ENCODE measurements around the gene SKP1. TPM values are rescaled to one million over a fixed set of nuclear protein-coding genes. Genes with fewer than 3 reads are reported as not detected.

Gene SKP1
- total RNA-seq, 1 donor from 2014 or later = 399 TPM

DNA sequence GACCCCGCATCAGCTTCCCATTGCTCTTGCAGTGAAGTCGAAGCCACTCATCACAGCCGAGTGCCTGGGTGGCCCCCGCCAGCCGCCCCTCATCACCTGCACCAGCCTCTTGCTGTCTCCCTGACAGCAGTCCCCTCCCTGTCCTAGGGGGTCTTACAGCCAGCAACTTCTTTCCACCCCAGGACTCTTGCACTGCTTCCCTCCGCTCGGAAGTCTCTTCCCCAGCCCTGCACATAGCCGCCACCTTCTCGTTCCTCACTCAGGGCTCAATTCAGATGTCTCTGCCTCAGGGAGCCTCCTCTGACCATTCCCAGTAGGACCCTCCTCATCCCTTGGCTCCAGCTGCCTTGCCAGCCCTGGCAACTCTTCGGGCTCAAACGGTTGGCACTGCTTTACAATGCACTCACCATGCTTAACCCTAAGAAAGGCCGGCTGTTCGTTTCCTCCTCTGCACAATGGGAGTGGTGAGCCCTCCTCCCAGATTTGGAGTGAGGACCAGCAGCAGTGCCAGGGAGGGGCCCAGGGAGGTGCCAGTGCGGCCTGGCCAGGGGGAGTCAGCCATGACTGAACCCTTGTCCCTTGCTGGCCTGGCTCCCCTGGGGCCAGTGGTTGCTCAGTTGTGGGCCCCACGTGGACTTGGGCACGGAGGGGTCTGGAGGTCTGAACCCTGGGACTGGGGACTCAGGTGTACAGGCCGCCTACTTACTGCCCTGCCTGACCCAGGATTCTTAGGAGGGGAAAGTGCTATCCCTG is 56.2 kb downstream of the SKP1 start:
- FAIRE-seq = no peak
- no peak overlapping the region for H3K4me3 ChIP-seq (ENCODE audit: insufficient read depth, low read depth, low read length)

GRCh38 chr5:134119720-134120119 is 57.0 kb downstream of the SKP1 start:
- Histone ChIP-seq H3K4me3 (ENCODE audit: insufficient read depth, low read depth, low read length) (no peak overlapping the region), H3K9ac (ENCODE audit: low read length) (no peak overlapping the region), H3K27ac (ENCODE audit: low read depth, low read length) (no peak overlapping the region), H3K4me2 (ENCODE audit: low read length) (no peak overlapping the region), H3K79me2 (ENCODE audit: insufficient read depth, low read length) (peaks cover 6% of the 10 kb centered on the region), H3K4me1 (ENCODE audit: insufficient read depth, low read length) (peaks cover 21% of the 10 kb centered on the region), H3K9me3 (ENCODE audit: insufficient read depth, low read depth, low read length) (no peaks in the 10 kb centered on the region), H2AFZ (ENCODE audit: low read depth, low read length) (no peak overlapping the region), H3K27me3 (ENCODE audit: insufficient read depth, low read length) (no peaks in the 10 kb centered on the region), H4K20me1 (ENCODE audit: insufficient read depth, low read length) (peaks cover 38% of the 10 kb centered on the region), H3K36me3 (ENCODE audit: insufficient read depth, low read length) (peaks cover 9% of the 10 kb centered on the region)
- no peak overlapping the region for H3K4me3 Mint-ChIP-seq (ENCODE audit: unreplicated experiment)
- peaks cover 3% of the 10 kb centered on the region for H3K36me3 Mint-ChIP-seq (ENCODE audit: low read depth, unreplicated experiment)
- no peak overlapping the region for H3K27ac Mint-ChIP-seq (ENCODE audit: unreplicated experiment)
- DNase-seq (ENCODE audit: low read depth) (no peak), FAIRE-seq (no peak)
- TF ChIP-seq, protein P1, sequence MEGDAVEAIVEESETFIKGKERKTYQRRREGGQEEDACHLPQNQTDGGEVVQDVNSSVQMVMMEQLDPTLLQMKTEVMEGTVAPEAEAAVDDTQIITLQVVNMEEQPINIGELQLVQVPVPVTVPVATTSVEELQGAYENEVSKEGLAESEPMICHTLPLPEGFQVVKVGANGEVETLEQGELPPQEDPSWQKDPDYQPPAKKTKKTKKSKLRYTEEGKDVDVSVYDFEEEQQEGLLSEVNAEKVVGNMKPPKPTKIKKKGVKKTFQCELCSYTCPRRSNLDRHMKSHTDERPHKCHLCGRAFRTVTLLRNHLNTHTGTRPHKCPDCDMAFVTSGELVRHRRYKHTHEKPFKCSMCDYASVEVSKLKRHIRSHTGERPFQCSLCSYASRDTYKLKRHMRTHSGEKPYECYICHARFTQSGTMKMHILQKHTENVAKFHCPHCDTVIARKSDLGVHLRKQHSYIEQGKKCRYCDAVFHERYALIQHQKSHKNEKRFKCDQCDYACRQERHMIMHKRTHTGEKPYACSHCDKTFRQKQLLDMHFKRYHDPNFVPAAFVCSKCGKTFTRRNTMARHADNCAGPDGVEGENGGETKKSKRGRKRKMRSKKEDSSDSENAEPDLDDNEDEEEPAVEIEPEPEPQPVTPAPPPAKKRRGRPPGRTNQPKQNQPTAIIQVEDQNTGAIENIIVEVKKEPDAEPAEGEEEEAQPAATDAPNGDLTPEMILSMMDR (IDR thresholded peaks at IDR 0.05; ENCODE audit: insufficient read depth, low read depth, low read length) = no peak
- no peak for TF ChIP-seq EZH2 (IDR thresholded peaks at IDR 0.05; ENCODE audit: insufficient read depth, low read length)
- H3K4me1 Mint-ChIP-seq (ENCODE audit: low read depth, unreplicated experiment) = no peaks in the 10 kb centered on the region
- H3K27me3 Mint-ChIP-seq (ENCODE audit: low read depth, unreplicated experiment) = peaks cover 27% of the 10 kb centered on the region
- no peaks in the 10 kb centered on the region for H3K9me3 Mint-ChIP-seq (ENCODE audit: unreplicated experiment)

More for the DNA sequence above, 56.2 kb downstream of the SKP1 start:
- no peak for DNase-seq (ENCODE audit: low read depth)
- Mint-ChIP-seq H3K27ac (ENCODE audit: unreplicated experiment) (no peak overlapping the region), H3K9me3 (ENCODE audit: unreplicated experiment) (no peaks in the 10 kb centered on the region), H3K36me3 (ENCODE audit: low read depth, unreplicated experiment) (peaks cover 3% of the 10 kb centered on the region), H3K4me3 (ENCODE audit: unreplicated experiment) (no peak overlapping the region), H3K27me3 (ENCODE audit: low read depth, unreplicated experiment) (peaks cover 27% of the 10 kb centered on the region), H3K4me1 (ENCODE audit: low read depth, unreplicated experiment) (peaks cover 3% of the 10 kb centered on the region)
- H3K27me3 ChIP-seq (ENCODE audit: insufficient read depth, low read length) = no peaks in the 10 kb centered on the region
- H3K36me3 ChIP-seq (ENCODE audit: insufficient read depth, low read length) = peaks cover 9% of the 10 kb centered on the region
- peaks cover 6% of the 10 kb centered on the region for H3K79me2 ChIP-seq (ENCODE audit: insufficient read depth, low read length)
- H3K4me1 ChIP-seq (ENCODE audit: insufficient read depth, low read length) = peaks cover 27% of the 10 kb centered on the region
- H4K20me1 ChIP-seq (ENCODE audit: insufficient read depth, low read length) = peaks cover 37% of the 10 kb centered on the region
- H3K27ac ChIP-seq (ENCODE audit: low read depth, low read length) = no peak overlapping the region
- H3K9ac ChIP-seq (ENCODE audit: low read length) = no peak overlapping the region
- TF ChIP-seq, protein P1 (IDR thresholded peaks at IDR 0.05; ENCODE audit: insufficient read depth, low read depth, low read length) = no peak
- TF ChIP-seq EZH2 (IDR thresholded peaks at IDR 0.05; ENCODE audit: insufficient read depth, low read length) = no peak
- H3K4me2 ChIP-seq (ENCODE audit: low read length) = no peak overlapping the region
- H2AFZ ChIP-seq (ENCODE audit: low read depth, low read length) = no peak overlapping the region
- no peaks in the 10 kb centered on the region for H3K9me3 ChIP-seq (ENCODE audit: insufficient read depth, low read depth, low read length)

DNA sequence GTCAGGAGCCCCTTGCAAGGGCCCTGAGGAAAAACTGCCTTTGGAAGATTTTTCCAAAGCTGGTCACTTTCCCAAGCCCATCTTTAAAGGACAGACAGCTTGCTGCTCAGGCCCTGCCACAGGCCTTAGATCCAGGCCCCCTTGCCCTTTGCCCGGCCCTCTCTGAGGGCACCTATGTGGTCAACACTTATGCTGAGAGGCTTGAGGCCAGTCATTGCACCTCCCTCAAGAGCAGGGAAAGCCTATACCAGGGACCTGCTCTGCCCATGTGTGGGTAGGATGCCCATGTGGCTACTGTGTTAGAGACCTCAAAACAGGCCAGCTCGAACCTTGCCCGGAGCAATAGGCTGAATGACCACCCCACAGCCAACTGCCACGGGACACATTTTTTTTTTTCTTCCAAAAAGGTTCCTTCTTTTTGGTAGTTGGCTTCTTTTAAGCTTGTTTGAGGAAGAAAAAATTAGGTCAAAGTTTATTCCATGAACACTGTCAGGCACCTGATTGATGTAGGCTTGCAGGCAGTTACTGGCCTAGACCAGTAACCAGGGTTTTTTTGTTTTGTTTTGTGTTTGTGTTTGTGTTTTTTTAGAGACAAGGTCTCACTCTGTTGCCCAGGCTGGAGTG is 58.4 kb downstream of the SKP1 start:
- H3K4me1 Mint-ChIP-seq (ENCODE audit: low read depth, unreplicated experiment) = no peaks in the 10 kb centered on the region
- FAIRE-seq (no peak), DNase-seq (ENCODE audit: low read depth) (no peak)
- Histone ChIP-seq H3K36me3 (ENCODE audit: insufficient read depth, low read length) (peaks cover 9% of the 10 kb centered on the region), H3K9ac (ENCODE audit: low read length) (no peak overlapping the region), H4K20me1 (ENCODE audit: insufficient read depth, low read length) (peaks cover 38% of the 10 kb centered on the region), H3K4me2 (ENCODE audit: low read length) (no peak overlapping the region), H3K4me3 (ENCODE audit: insufficient read depth, low read depth, low read length) (no peak overlapping the region), H2AFZ (ENCODE audit: low read depth, low read length) (no peak overlapping the region), H3K9me3 (ENCODE audit: insufficient read depth, low read depth, low read length) (no peaks in the 10 kb centered on the region), H3K27me3 (ENCODE audit: insufficient read depth, low read length) (peaks cover 4% of the 10 kb centered on the region), H3K4me1 (ENCODE audit: insufficient read depth, low read length) (peaks cover 16% of the 10 kb centered on the region), H3K27ac (ENCODE audit: low read depth, low read length) (no peak overlapping the region), H3K79me2 (ENCODE audit: insufficient read depth, low read length) (peaks cover 6% of the 10 kb centered on the region)
- no peak for TF ChIP-seq EZH2 (IDR thresholded peaks at IDR 0.05; ENCODE audit: insufficient read depth, low read length)
- TF ChIP-seq, protein P1 (IDR thresholded peaks at IDR 0.05; ENCODE audit: insufficient read depth, low read depth, low read length) = no peak
- peaks cover 3% of the 10 kb centered on the region for H3K36me3 Mint-ChIP-seq (ENCODE audit: low read depth, unreplicated experiment)
- H3K27ac Mint-ChIP-seq (ENCODE audit: unreplicated experiment) = no peak overlapping the region
- H3K9me3 Mint-ChIP-seq (ENCODE audit: unreplicated experiment) = no peaks in the 10 kb centered on the region
- peaks cover 33% of the 10 kb centered on the region for H3K27me3 Mint-ChIP-seq (ENCODE audit: low read depth, unreplicated experiment)
- H3K4me3 Mint-ChIP-seq (ENCODE audit: unreplicated experiment) = no peak overlapping the region
